Adrenal gland (tissue), 12 donors: ENCODE data around the gene DPH7. TPM values are rescaled to one million over a fixed set of nuclear protein-coding genes. Genes with fewer than 3 reads are reported as not detected.
"Not testable (repeated sequence)": the region's sequence is repeated elsewhere in the genome, so short reads cannot be mapped to it uniquely, and the experiment has no call there.

Source experiments
- DNase-seq, 7 donors: peaks; one replicate each; pipeline ENCODE4 v3.0.0-alpha.2; 2019 to 2020
- H3K27ac ChIP-seq, 5 donors: fragments of 200-600 bp; sonication (generic) in 4 of 5; 1 replicate in 3 of 5; 2 replicates in 2 of 5; pipeline versions ENCODE4 v1.5.1 to v1.8.0; 2016 to 2020; ENCODE audit warnings: mild to moderate bottlenecking in 1 of 5
- H3K27me3 ChIP-seq: fragments of 200-600 bp; 2 replicates; pipeline ENCODE4 v1.8.0; 2021
- H3K36me3 ChIP-seq, 2 donors: fragments of 200-600 bp; replicated peaks in 1 of 2; 1 replicate in 1 of 2; 2 replicates in 1 of 2; pipeline versions ENCODE4 v1.5.1 to v1.8.0; 2018 to 2022
- H3K4me1 ChIP-seq, 2 donors: fragments of 200-600 bp; replicated peaks in 1 of 2; 1 replicate in 1 of 2; 2 replicates in 1 of 2; pipeline versions ENCODE4 v1.5.1 to v1.8.0; 2018 to 2021
- H3K4me3 ChIP-seq, 4 donors: fragments of 200-600 bp; sonication (generic) in 3 of 4; one replicate each; pipeline ENCODE4 v1.5.1; 2016 to 2018
- H3K9me3 ChIP-seq, 3 donors: fragments of 200-600 bp; sonication (generic) in 1 of 3; replicated peaks in 1 of 3; 1 replicate in 2 of 3; 2 replicates in 1 of 3; pipeline versions ENCODE4 v1.5.1 to v1.8.0; 2016 to 2021
- POLR2A ChIP-seq, 2 donors: fragments of 450-650 bp; IDR thresholded peaks; one replicate each; pipeline ENCODE4 v1.6.1; 2017; ENCODE audit warnings: antibody characterized with exemption in 2 of 2, mild to moderate bottlenecking in 2 of 2, moderate library complexity in 1 of 2
- WGBS, 4 donors: extraction: QIAGEN DNeasy Blood & Tissue Kit in 2 of 4; methylation state at CpG; one replicate each; pipeline versions ENCODE4 v1.1.5 to v1.1.7; 2013 to 2017; 5-methylcytosine and 5-hydroxymethylcytosine counted together
- intact Hi-C, 2 donors: fragments of 100-400 bp; cut with DNase I; formaldehyde crosslinking; loops; one replicate each; pipeline versions ENCODE4 v1.14.1 to v1.15.0; 2022 to 2023
- polyA plus RNA-seq, 3 donors: library from polyadenylated mRNA; stranded (reverse); fragments of 200-250 nt in 2 of 3; fragments of 350-450 nt in 1 of 3; fragmentation: Illumina TruSeq in 1 of 3; extraction: RNeasy Lipid Tissue Mini Kit (QIAGEN cat#74804) in 1 of 3; gene quantifications; one replicate each; pipeline ENCODE4 v1.2.3, GENCODE V29; 2013 to 2014
- total RNA-seq, 9 donors: library from RNA; depleted of rRNA in 4 of 9; stranded (reverse); fragments of >200 nt in 4 of 9; fragments of 120-200 nt in 1 of 9; fragmentation: NEBNext Ultra II Directional in 1 of 9; extraction: Animal tissue kit (Norgen Biotek cat#: 25700) in 1 of 9; gene quantifications; one replicate each; pipeline versions ENCODE4 v1.1.0 to v1.2.4, GENCODE V29; 2013 to 2023
- TF ChIP-seq, protein P1 (sequence below), 6 experiments: fragments of 450-650 bp in 4 of 6; fragments of 200-600 bp in 2 of 6; sonication (generic) in 1 of 6; IDR thresholded peaks; 1 replicate in 5 of 6; 2 replicates in 1 of 6; pipeline versions ENCODE4 v1.5.1 to v1.8.0; 2016 to 2021; ENCODE audit warnings: antibody characterized with exemption in 6 of 6, mild to moderate bottlenecking in 2 of 6, moderate library complexity in 1 of 6
- donor health status: healthy with polysubstance abuse.
- donor health status: Bipolar disorder and iron deficiency.
- donor health status: DM: yes; HTN: yes; CAD: no.
- donor health status: DM: no; HTN: no; CAD: no.
- donor health status: DM: no; HTN: no; CAD: no.
- donor health status: DM: yes; HTN: yes; CAD: no.

Gene DPH7
- total and polyA plus RNA-seq, 12 donors = 17.2 to 88.3 (median 28.9) TPM

DNA sequence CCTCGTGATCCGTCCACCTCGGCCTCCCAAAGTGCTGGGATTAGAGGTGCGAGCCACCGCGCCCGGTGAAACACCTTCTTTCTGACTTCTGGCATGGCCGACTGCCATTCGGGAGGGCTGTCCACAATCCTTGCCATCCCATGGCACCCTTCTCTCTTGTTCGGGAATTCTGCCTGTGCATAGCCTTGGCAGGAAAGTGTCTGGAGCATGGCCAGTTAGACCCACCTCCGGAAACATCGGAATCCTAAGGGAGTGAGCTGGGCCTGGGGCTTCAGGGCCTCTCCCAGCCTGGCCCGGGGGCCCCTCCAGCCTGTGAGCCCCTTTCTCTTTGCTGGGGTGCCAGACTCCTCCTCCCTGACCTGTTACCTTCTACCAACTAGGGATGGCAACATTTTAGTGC, 25.2 kb upstream of the DPH7 start:
- intact Hi-C loops = no loop called here
- no peaks in the 10 kb centered on the region for H3K9me3 ChIP-seq
- H3K4me3 ChIP-seq = no peak overlapping the region
- no peak overlapping the region for H3K27ac ChIP-seq
- DNase-seq = no peak
- H3K4me1 ChIP-seq = peaks cover 14 to 15% of the 10 kb centered on the region in 2 donors
- TF ChIP-seq POLR2A (IDR thresholded peaks at IDR 0.05) = no peak
- TF ChIP-seq, protein P1, sequence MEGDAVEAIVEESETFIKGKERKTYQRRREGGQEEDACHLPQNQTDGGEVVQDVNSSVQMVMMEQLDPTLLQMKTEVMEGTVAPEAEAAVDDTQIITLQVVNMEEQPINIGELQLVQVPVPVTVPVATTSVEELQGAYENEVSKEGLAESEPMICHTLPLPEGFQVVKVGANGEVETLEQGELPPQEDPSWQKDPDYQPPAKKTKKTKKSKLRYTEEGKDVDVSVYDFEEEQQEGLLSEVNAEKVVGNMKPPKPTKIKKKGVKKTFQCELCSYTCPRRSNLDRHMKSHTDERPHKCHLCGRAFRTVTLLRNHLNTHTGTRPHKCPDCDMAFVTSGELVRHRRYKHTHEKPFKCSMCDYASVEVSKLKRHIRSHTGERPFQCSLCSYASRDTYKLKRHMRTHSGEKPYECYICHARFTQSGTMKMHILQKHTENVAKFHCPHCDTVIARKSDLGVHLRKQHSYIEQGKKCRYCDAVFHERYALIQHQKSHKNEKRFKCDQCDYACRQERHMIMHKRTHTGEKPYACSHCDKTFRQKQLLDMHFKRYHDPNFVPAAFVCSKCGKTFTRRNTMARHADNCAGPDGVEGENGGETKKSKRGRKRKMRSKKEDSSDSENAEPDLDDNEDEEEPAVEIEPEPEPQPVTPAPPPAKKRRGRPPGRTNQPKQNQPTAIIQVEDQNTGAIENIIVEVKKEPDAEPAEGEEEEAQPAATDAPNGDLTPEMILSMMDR (IDR thresholded peaks at IDR 0.05) = no peak
- WGBS, 4 donors = 82 to 91% (median 83%) methylated on average over 9 to 13 of the region's 13 CpGs
- no peaks in the 10 kb centered on the region for H3K27me3 ChIP-seq
- no peaks in the 10 kb centered on the region for H3K36me3 ChIP-seq

DNA sequence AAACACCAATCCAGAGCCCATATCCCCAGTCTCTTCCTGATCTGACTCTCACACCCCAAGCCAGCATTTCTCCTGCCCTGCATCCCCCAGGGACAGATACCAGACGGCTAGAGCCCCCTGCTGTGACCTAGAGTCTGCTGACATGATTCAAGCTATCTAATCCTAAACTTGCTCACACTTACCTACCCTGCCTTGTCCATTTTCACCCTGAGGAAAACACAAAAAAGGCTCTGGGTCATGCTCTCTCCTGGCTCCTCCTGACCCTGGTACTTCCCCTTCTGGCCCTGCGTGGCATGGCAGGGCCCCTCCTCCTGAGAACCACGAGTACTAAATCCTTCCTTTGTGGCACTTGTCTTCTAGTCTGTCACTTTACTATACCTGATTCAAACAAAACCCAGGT, 23.9 kb upstream of the DPH7 start:
- H3K4me3 ChIP-seq = no peak overlapping the region
- no peaks in the 10 kb centered on the region for H3K27me3 ChIP-seq
- no peaks in the 10 kb centered on the region for H3K36me3 ChIP-seq
- H3K27ac ChIP-seq = peak overlapping the region in 1 of 5 donors; percentile 29
- WGBS, 4 donors = 10 to 26% (median 16%) methylated on average over 3 of the region's 3 CpGs
- no peaks in the 10 kb centered on the region for H3K9me3 ChIP-seq
- peaks cover 14 to 15% of the 10 kb centered on the region in 2 donors for H3K4me1 ChIP-seq
- intact Hi-C loops = no loop called here
- no peak for TF ChIP-seq POLR2A (IDR thresholded peaks at IDR 0.05)
- TF ChIP-seq, protein P1 (IDR thresholded peaks at IDR 0.05) = peak in 1 of 6 experiments; percentile 19
- DNase-seq = no peak

DNA sequence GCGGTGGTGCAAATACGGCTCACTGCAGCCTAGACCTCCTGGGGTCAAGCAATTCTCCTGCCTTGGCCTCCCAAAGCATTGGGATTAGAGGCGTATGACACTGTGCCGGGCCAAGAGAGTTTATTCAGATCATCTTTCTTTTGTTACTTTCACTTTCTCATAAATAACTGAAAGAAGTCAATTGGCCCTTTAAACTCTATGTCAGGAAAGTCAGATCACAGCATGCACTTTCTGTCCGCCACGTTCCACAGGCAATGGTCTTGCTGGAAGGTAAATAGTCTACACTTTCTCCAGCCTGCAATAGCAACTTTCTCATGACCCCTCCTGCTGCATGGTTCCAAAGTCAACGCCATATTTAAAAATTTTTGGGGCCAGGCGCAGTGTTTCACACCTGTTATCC, 20.2 kb upstream of the DPH7 start:
- intact Hi-C loops = no loop called here
- 79 to 87% (median 85%) methylated on average over 8 of the region's 8 CpGs for WGBS, 4 donors
- TF ChIP-seq, protein P1 (IDR thresholded peaks at IDR 0.05) = no peak
- TF ChIP-seq POLR2A (IDR thresholded peaks at IDR 0.05) = no peak

DNA sequence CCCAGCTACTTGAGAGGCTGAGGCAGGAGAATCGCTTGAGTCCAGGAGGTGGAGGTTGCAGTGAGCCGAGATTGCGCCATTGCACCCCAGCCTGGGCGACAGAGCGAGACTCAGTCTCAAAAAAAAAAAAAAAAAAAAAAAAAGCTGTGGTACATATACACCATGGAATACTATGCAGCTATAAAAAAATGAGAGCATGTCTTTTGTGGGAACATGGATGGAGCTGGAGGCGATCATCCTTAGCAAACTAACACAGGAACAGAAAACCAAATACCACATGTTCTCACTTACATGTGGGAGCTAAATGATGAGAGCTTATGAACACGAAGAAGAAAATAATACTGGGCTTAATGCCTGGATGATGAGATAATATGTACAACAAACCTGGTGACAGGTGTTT, 17.9 kb upstream of the DPH7 start:
- H3K36me3 ChIP-seq, H3K4me1 ChIP-seq, intact Hi-C loops, H3K9me3 ChIP-seq, H3K4me3 ChIP-seq, H3K27me3 ChIP-seq, DNase-seq, H3K27ac ChIP-seq: not testable (repeated sequence)
- WGBS, 4 donors = 90 to 97% (median 92%) methylated on average over 6 to 7 of the region's 7 CpGs

More for the DNA sequence above, 20.2 kb upstream of the DPH7 start:
- no peak overlapping the region for H3K27ac ChIP-seq
- no peaks in the 10 kb centered on the region for H3K4me1 ChIP-seq
- H3K9me3 ChIP-seq = no peaks in the 10 kb centered on the region
- no peak for DNase-seq
- H3K36me3 ChIP-seq = no peaks in the 10 kb centered on the region
- no peak overlapping the region for H3K4me3 ChIP-seq
- H3K27me3 ChIP-seq = no peaks in the 10 kb centered on the region

DNA sequence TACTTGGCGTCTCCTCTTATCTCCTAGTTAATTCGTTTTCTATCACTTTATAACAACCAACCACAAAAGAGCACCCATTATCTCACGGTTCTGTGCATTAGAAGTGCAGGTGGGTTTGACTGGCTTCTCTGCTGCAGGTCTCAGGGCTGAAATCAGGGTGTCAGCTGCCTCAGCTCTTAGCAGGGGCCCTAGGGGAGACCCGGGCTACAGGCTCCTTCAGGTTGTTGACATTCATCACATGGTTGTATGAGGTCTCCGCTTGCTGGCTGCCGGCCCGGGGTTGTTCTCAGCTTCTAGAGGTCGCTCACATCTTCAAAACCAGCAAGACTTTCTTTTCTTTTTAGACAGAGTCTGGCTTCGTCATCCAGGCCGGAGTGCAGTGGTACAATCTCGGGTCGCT, 14.5 kb upstream of the DPH7 start:
- Histone ChIP-seq H3K27me3 (no peaks in the 10 kb centered on the region), H3K27ac (no peak overlapping the region), H3K9me3 (no peaks in the 10 kb centered on the region), H3K36me3 (no peaks in the 10 kb centered on the region), H3K4me1 (peaks cover 7 to 16% of the 10 kb centered on the region in 2 donors), H3K4me3 (no peak overlapping the region)
- WGBS, 4 donors = 79 to 85% (median 82%) methylated on average over 12 of the region's 12 CpGs
- TF ChIP-seq, protein P1 (IDR thresholded peaks at IDR 0.05) = no peak
- TF ChIP-seq POLR2A (IDR thresholded peaks at IDR 0.05) = no peak
- intact Hi-C loops = no loop called here
- DNase-seq = no peak
